ENCODE data around the gene KRTAP5-4.
"Not testable (repeated sequence)": the region's sequence is repeated elsewhere in the genome, so short reads cannot be mapped to it uniquely, and the experiment has no call there.

KRTAP5-4 gene

DNA sequence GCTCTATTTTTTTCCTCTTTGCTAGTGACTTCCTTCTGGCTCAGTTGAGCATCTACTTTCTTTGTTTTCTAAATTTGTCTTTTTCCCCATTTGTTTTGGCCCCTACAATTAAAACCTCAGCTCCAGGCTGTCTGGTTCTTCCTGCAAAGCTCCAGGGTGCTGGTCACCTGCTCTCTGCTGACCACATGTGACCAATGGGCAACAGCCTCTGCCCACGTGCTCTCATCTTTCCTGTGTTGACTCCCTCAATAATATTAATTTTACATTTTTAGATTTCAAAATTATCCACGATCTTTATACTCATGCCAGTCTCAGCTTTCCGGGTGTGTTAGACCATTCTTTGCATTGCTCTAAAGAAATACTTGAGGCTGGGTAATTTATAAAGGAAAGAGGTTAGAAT is 23.5 kb downstream of the KRTAP5-4 start:
- DNase-seq = not testable (repeated sequence)

DNA sequence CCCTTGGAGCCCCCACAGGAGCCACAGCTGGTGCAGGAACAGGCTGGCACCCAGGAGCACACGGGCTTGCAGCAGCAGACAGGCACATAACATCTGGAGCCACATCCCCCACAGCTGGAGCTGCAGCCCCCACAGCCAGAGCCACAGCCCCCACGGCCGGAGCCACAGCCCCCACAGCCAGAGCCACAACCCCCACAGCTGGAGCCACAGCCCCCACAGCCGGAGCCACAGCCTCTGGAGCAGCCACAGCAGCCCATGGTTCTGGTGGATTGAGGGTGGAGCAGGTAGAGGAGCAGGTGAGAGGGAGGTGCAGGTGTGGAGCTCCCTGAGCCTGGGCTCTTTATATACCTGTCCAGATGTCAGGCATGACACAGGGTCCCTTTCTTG is 24.0 kb downstream of the KRTAP5-4 start, which contains the start of gene KRTAP5-2:
KRTAP5-2 (minus strand) TSS at position 301 of the 387 bp plus-strand sequence; CDS start at position 257, 44 bp downstream.
- DNase-seq = no peak

DNA sequence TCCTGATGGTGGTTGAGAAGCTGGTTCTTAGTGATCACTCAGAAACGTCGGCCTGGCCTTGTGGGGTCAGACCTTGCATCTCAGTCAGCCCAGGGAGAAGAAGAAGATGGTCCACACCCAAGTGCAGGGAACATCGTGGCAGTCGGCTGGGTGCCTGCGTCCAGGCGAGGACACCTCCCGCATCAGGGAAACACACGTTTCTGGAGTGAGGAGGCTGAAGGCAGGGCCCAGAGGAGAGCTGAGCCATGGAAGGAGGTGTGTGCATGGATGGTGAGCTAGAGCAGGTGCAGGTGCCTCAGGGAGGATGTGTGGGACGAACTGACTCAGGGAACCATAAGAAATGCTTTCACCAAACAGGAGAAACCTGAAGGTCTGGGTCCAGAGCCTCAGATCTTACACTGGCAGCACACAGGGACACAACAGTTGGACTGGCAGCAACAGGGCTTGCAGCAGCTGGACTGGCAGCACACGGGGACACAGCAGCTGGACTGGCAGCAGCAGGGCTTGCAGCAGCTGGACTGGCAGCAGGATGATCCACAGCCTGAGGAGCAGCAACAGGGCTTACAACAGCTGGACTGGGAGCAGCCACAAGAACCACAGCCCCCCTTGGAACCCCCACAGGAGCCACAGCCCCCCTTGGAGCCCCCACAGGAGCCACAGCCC is 24.5 kb downstream of the KRTAP5-4 start:
- no peak for DNase-seq

DNA sequence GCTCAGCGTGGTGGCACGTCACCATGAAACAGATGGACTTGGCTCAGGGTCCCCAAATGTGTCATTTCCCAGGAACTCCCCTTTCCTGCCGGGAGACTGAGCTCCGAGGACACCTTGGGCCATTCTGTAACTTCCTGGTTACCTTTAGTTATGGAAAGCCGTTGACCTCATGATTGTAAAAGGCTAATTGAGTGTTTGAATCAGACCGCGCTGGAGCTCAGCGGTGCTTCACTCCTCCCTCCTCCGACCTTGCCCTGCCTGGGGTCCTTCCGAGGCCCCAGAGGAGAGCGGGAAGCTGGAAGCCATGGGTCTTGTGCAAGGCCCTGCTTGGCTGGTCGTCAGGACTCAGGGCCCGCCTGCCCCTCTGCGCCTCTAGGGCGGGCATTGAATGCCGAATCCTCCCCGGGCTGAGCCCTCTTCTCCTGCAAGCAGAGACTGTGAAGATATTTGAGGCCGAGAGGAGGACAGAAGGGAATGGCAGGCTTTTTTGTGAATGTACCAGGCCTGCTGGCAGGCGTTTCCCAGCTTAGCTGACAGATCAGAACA is 25.3 kb downstream of the KRTAP5-4 start:
- DNase-seq = not testable (repeated sequence)

DNA sequence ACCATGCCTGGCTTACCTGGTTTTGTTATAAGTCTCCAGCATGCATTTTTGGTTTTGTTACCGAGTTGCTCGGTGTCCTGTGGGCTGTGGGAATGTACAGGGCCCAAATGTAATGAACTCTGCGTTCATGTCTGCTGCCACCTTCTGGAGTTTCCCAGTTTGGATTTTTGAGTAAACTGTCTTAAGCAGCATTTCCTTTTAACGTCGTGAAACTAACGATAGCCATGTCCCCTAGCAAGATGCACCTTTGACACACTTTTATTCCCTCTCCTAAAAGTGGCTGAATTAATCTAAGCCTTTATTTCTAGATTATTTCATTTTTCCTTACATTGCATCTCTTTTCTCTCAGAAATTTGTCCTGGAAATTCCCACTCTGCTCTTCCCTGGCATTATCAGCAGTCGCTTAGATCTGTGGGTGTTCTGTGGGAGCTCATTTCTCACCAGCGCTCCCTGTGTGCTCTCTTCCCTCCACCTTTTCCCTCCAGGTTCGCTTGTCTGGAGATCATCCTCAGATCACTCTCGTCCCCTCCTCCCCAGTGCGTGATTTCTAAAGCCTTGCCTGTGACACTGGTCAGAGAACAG is 25.9 kb downstream of the KRTAP5-4 start:
- DNase-seq = not testable (repeated sequence)

DNA sequence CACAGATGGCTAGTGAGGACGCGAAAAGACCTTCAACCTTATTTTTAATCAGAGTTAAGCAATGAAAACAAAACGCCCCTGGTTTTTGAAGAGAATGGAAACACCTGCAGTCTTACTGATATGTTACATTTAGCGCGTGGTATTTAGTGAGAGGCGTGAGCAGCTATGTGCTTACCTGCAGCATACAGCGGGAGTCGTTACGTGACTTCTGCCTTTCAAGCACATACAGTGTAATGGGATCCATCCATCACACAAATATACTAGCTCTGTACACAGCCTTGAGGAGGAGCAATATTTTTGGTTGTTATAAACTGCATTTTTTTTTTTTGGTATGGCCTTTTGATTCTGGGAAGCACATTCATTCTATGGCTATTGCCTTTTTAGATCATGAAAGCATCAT is 29.3 kb downstream of the KRTAP5-4 start:
- DNase-seq = no peak

DNA sequence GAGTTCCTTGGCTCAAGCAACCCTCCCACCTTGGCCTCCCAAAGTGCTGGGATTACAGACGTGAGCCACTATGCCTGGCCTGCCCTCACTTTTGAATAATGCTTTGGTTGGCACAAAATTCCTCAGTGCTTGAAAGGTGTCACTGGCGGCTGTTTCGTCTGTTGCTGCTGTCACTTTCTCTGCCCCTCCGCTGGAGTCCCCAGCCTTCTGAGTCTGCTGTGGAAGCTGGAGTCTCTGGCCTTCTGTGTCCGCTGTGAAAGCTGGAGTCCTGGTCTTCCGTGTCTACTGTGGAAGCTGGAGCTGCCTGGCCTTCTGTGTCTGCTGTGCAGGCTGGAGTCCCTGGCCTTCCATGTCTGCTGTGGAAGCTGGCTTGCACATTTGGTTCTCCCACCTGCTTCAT is 31.9 kb downstream of the KRTAP5-4 start:
- DNase-seq = no peak

DNA sequence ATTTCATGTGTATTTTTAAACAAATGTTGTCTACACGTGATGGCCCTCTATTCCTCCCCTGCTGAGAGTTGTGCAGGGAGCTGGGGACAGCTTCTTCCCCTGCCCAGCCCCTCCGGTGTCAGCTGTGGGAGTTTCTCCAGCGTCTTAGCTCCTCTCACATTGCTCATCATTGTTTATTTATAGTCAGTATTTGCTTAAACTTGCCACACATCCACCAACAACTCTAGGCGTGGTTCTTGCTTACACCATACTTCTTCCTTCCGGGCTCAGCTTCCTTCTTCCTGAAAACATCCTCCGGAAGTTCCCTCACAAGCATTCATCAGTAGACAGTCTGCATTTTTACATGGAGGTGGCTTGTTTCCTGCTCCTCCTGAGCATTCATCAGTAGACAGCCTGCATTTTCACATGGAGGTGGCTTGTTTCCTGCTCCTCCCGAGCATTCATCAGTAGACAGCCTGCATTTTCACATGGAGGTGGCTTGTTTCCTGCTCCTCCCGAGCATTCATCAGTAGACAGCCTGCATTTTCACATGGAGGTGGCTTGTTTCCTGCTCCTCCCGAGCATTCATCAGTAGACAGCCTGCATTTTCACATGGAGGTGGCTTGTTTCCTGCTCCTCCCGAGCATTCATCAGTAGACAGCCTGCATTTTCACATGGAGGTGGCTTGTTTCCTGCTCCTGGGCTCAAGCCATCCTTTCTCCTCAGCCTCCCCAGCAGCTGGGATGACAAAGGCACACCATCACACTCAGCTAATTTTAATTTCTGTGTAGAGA is 32.6 kb downstream of the KRTAP5-4 start:
- peak; percentile 26 for DNase-seq

DNA sequence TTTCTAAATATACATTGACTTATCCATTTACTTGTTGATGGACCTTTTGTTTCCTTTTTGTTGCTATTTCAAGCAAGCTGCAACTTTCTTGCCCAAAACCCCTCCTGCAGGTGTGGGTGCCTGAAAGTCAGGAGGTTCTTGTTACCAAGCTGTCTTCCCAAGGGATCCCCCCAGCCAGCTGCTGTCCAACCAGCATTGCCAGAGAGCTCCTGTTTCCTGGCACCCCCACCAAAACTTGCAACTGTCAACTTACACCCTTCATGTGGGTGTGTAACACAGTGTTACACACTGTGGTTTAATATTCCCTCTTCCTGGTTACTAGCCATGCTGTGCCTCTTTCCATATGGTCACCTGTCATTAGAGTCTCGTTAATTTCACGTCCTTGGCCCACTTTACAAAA is 35.2 kb downstream of the KRTAP5-4 start:
- DNase-seq = no peak

DNA sequence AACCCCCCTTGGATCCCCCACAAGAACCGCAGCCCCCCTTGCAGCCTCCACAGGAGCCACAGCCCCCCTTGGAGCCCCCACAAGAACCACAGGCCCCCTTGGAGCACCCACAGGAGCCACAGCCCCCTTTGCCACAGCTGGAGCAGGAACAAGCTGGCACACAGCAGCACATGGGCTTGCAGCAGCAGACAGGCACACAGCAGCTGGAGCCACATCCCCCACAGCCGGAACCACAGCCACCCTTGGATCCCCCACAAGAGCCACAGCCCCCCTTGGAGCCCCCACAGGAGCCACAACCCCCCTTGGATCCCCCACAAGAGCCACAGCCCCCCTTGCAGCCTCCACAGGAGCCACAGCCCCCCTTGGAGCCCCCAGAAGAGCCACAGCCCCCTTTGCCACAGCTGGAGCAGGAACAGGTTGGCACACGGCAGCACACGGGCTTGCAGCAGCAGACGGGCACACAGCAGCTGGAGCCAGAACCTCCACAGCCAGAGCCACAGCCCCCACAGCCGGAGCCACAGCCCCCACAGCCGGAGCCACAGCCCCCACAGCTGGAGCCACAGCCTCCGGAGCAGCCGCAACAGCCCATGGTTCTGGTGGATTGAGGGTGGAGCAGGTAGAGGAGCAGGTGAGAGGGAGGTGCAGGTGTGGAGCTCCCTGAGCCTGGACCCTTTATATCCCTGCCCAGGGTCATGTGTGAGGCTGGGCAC is 37.1 kb downstream of the KRTAP5-4 start, which contains the start of gene KRTAP5-1:
KRTAP5-1 (minus strand) TSS at position 623 of the 710 bp plus-strand sequence; CDS start at position 589, 34 bp downstream.
- DNase-seq = not testable (repeated sequence)

DNA sequence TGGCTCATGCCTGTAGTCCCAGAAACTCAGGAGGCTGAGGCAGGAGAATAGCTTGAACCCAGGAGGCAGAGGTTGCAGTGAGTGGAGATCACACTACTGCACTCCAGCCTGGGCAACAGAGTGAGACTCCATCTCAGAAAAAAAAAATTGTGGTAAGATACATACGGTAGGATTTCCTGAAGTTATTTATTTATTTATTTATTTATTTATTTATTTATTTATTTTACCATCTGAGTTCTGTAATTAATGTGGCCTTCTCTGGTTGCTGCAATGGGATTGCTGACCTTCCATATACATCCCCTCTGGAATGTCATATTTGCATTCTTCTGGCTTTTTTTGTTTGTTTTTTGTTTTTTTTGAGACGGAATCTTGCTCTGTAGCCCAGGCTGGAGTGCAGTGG is 39.0 kb downstream of the KRTAP5-4 start:
- DNase-seq = not testable (repeated sequence)

DNA sequence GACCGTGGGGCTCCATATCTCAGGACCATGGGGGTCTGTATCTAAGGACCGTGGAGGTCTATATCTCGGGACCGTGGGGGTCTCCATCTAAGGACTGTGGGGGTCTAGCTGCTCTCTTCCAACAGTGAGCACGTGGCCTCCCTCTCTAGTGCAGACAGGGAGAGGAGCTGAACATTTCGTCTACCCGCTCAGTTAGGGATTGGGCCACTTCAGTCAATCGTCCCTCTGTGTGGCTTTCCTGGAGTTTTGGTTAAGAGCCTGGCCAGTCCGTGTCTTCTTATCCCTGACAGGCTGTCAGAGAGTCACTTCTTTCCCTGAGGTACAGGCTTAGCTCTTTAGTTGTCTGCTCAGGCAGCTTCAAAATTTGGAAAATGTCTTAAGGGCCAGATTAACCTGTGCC is 40.0 kb downstream of the KRTAP5-4 start:
- no peak for DNase-seq

DNA sequence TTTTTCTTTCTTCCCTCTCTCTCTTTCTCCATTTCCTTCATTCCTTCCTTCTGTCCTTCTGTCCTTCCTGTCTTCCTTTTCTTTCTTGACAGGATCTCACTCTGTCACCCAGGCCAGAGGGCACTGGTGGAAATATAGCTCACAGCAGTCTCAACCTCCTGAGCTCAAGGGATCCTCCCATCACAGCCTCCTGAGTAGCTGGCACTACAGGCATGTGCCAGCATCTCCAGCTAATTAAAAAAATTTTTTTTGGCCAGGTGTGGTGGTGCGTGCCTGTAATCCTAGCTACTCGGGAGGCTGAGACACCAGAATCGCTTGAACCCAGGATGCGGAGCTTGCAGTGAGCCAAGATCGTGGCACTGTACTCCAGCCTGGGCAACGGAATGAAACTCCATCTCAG is 45.1 kb downstream of the KRTAP5-4 start:
- DNase-seq = no peak

DNA sequence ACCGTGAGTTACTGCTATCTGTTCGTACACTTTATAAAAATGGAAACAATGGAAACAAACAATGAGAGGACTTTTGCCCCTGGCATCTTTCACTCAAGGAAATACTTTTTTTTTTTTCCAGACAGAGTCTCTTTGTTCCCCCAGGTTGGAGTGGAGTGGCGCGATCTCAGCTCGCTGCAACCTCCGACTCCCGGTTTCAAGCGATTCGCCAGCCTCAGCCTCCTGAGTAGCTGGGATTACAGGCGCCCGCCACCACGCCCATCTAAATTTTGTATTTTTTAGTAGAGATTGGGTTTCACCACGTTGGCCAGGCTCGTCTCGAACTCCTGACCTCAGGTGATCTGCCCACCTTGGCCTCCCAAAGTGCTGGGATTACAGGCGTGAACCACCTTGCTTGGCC is 46.2 kb downstream of the KRTAP5-4 start:
- not testable (repeated sequence) for DNase-seq

DNA sequence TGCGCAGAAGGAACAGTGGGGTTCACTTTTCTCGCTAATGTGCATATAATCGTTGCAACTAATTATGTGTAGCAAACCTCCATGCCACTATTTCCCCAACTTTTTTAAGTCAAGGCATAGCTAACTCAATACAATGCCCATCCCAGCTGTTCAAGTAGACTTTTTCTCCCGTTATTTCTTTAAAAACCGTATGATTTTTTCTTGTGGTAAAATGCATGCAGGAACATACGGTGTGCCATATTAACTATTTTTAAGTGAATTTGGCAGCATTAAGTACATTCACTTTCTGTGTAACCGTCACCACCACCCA is 47.0 kb downstream of the KRTAP5-4 start:
- no peak for DNase-seq

DNA sequence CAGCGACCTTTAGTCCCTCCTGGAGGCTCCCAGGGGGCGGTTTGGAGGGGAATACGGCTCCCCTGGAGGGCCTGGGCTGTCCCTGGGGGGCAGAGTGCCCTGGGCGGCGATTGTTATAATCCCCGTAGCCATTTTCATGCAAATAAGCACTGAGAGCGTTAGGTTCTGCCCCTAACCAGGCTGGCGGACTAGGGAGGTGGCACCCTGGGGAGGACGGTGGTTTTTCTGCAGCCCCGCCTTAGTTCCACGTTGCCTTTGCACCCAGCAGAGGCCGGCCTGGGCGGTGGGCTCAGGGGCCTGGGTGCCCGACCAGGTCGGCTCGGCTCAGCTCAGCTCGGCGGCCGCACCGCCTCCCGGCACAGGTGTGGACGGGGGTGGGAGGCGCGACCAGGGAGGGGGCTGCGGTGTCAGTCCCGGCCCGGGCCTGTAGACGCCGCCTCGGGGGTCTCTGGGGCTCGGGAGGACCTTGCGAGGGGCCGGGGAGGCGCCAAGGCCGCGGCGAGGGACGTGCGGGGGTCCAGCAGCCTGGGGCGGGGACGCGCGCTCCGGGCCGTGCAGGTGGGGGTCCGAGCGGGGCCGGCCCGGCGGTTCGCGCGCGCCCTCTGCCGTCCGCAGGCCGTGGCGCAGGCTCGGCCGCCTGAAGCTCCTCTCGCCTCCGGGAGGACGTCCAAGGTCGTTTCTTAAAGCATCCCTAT is 47.6 kb downstream of the KRTAP5-4 start:
- DNase-seq = peak; percentile 71

DNA sequence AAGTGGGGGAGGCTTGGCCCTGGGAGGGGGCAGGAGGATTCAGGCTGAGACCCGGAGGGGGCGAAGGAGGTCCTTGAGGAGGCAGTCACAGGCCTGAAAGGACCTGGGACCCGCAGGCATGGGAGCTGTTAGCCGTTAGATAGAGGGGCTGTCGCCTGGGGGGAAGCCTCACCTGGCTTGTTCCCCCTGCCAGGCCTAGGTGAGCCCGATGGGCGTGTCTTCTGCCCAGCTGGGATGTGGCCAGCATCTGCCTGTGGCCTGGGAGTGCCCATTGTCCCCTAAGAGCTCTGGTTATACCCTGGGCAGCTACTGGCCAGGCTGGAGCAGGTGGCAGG is 48.1 kb downstream of the KRTAP5-4 start:
- peak; percentile 44 for DNase-seq

DNA sequence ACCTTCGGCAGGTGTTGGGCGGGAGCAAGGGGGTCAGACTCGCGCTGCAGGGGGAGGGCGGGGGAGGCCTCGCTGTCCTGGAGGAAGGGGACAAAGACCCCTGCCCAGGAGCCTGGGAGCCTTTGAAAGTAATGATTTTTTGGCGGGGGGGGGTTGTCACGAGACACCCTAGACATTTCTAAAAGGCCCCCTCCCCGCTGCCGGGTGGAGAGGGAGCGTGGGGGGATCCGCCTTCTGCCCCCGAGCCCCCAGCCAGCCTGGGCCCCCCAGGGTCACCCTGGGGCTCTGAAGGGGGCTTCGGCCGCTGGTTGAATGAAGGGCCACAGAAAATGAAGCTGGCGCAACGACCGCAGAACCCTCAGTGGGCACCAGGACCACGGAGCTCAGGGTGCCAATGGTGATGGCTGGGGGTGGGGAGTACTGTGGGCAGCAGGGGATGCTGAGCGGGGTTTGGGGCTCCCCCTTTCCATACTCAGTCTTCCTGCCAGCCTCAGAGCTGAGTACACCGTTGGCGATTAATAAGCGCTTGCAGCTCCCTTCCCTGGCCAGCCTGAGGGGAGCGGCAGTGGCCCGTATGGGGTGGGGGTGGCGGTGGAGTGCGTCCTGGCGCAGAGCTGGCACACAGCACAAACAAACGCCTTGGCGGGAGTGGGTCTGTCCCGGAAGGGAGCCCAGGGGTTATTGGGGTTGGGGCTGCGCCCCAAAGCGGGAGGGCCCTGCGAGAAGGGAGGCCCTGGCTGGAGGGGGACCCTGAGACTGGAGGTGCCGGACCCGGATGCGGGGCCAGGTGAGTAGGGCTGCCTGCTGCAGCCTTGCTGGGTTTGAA is 48.6 kb downstream of the KRTAP5-4 start:
- DNase-seq = peak; percentile 16

DNA sequence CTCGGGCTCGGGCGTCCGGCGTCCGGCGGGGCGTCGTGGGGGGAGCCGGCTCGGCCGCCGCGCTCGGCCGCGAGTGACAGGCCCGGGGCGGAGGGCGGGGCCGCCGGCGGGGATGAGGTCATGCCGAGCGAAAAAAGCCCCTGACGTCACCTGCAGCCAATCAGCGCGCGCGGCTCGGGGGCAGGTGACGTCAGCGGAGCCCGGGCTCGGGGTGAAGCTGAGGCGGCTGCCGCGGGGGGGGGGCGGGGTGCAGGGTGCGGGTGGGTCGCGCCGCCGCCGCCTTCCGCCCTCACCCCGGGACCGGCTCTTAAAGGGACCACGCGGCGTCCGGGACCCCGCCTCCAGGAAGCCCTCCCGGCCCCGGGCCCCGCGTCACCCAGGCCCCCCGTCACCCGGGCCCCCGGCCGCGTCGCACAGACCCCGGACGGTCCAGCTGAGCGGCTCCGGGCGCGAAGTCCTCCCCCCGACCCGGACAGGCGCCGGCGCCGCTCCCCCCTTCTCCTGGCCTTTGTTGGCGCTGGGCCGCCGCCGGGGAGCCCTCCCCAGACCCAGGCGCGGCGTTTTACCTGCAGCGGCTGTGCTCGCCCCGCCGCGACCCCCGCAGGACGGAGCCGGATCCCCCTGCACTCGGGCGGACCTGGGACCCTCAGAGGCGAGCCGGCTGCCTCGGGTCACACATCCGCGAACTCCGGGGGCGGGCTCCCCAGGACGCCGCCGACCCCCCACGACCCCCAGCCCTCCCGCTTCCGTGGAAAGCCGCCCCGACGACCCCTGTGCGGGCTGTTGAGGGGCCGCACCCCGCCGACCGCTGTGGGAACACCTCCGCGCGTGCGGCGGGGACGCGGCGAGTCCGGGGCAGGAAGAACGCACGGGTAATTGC is 49.5 kb downstream of the KRTAP5-4 start, which contains the start of gene DUSP8:
DUSP8 (minus strand) TSS at position 75 of the 880 bp plus-strand sequence. CDS start 6,445 bp downstream, outside the sequence.
- peak; percentile 87 for DNase-seq

DNA sequence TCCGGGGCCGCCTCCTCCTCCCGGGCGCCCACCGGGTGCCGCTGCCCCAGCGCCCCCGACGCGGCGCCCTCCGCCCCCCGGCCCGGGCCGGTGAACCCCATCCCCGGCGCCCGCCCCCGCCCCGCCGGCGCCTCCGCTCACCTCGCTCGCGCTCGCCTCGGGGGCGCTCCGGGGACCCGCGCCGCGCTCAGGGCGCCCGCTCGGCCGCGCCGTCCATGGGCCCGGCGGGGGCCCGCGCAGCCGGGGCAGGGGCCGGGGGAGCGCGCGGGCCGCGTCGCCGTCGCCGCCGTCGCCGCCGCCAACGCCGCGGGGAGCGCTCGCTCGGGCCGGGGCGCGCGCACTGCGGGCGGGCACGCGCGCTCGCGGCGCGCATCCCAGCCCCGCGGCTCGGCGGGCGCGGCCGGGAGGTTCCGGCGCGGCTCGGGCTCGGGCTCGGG is 50.2 kb downstream of the KRTAP5-4 start:
- DNase-seq = no peak
